ENCODE measurements around the gene TNS3. TPM values are rescaled to one million over a fixed set of nuclear protein-coding genes. Genes with fewer than 3 reads are reported as not detected.

Gene TNS3
- total and polyA plus RNA-seq, 10 of the 15 experiments (the other 5 are each of a cell fraction or from before 2014, with no cell fraction given): 0.27 to 2.7 (median 0.79) TPM

DNA sequence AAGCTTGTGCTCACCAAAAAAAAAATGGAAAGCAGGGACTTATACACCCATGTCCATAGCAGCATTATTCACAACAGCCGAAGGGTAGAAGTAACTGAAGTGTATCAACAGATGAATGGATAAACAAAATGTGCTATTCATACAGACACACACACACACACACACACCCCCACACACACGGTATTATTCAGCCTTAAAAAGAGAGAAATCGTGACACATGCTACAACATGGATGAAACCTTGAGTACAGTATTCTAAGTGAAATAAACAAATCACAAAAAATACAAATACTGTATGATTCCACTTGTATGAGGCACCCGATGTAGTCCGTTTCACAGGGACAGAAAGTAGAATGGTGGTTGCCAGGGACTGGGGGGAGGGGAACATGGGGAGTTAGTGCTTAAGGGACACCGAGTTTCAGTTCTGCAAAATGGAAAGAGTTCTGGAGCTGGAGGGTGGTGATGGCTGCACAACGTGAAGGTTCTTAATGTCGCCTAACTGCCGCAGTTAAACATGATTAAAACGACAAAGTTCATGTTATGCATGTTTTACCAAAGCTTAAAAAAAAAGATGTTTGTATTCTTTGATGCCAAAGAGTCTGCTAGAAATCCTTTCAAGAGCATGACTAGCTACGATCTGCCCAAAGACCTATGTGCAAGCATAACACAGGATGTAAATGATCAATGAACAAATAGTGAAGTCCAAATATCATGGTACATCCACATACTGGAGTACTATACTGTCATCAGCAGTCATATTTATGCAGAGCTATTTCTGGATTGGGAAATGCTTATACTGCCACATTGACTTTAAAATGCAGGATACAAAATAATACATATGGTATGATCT lies 7.2 kb downstream of the TNS3 start:
- ATAC-seq (peak; percentile 88), DNase-seq (ENCODE audit: low read depth, low spot score) (peak; percentile 56), FAIRE-seq (peak; percentile 91)
- H3K79me2 ChIP-seq (ENCODE audit: control insufficient read depth, insufficient read depth, low read length): no peaks in the 10 kb centered on the region
- in situ Hi-C loops (cut with MboI): no loop called here
- H3K4me1 ChIP-seq (ENCODE audit: control insufficient read depth, insufficient read depth, low read length): peaks cover 32% of the 10 kb centered on the region
- H3K4me2 ChIP-seq (ENCODE audit: control insufficient read depth, insufficient read depth): peak overlapping the region; percentile 74
- WGBS (ENCODE audit: insufficient coverage, insufficient replicate concordance, low lambda C conversion rate, missing lambda C conversion rate): under 1% methylated on average over 11 of the region's 11 CpGs
- SMC1A ChIA-PET (ENCODE audit: uncharacterized antibody, unreplicated experiment): interaction anchor here (1.2 to 1.8 kb wide), 3 partner anchors 10 to 29 kb away, joined by 4 read pairs; no protein-coding TSS in a partner anchor
- H3K9me3 ChIP-seq (replicated peaks; ENCODE audit: control insufficient read depth, insufficient read depth, low read length): no peaks in the 10 kb centered on the region
- H3K36me3 ChIP-seq (ENCODE audit: control insufficient read depth in 2 of 2, insufficient read depth in 2 of 2, low read length in 1 of 2): no peaks in the 10 kb centered on the region
- RAD21 ChIA-PET (ENCODE audit: unreplicated experiment): no interaction called here
- intact Hi-C loops (cut with micrococcal nuclease; ENCODE audit: unreplicated experiment): no loop called here
- no peak overlapping the region for H2AFZ ChIP-seq (ENCODE audit: control insufficient read depth, low read depth, low read length)
- POLR2A ChIA-PET: interaction anchor here (0.5 kb wide), 1 partner anchor 11 kb away, joined by 3 read pairs; no protein-coding TSS in a partner anchor
- no peak overlapping the region for H3K9ac ChIP-seq (ENCODE audit: control insufficient read depth, insufficient read depth, low read length)
- CTCF ChIA-PET: no interaction called here
- H3K27ac ChIP-seq (ENCODE audit: control insufficient read depth, insufficient read depth): no peak overlapping the region
- H3K4me3 ChIP-seq: no peak overlapping the region
- H4K20me1 ChIP-seq (ENCODE audit: control insufficient read depth, insufficient read depth): no peaks in the 10 kb centered on the region
- no peaks in the 10 kb centered on the region; a peak in 1 of 4 replicates for H3K27me3 ChIP-seq (replicated peaks in 1 of 2; ENCODE audit: control insufficient read depth in 2 of 2, insufficient read depth in 2 of 2, low read length in 1 of 2)
- no TSS peak for BruUV-seq (replicated peaks)
- TF ChIP-seq DPF2 (IDR thresholded peaks at IDR 0.05): peak; percentile 51; the same call in 1 of the 2 replicates
- TF ChIP-seq SIN3A (IDR thresholded peaks at IDR 0.05; ENCODE audit: low read depth, low read length): no peak
- TF ChIP-seq, protein P1, sequence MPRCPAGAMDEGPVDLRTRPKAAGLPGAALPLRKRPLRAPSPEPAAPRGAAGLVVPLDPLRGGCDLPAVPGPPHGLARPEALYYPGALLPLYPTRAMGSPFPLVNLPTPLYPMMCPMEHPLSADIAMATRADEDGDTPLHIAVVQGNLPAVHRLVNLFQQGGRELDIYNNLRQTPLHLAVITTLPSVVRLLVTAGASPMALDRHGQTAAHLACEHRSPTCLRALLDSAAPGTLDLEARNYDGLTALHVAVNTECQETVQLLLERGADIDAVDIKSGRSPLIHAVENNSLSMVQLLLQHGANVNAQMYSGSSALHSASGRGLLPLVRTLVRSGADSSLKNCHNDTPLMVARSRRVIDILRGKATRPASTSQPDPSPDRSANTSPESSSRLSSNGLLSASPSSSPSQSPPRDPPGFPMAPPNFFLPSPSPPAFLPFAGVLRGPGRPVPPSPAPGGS (IDR thresholded peaks at IDR 0.05; ENCODE audit: borderline replicate concordance, insufficient read depth, low read depth, low read length, poor library complexity, severe bottlenecking): peak; percentile 34
- 0 out of 2 replicates have a peak, but pooled peaks have one; percentile 44 for TF ChIP-seq NFIC (IDR thresholded peaks at IDR 0.05; ENCODE audit: low read depth, low read length)
- TF ChIP-seq, protein P2, sequence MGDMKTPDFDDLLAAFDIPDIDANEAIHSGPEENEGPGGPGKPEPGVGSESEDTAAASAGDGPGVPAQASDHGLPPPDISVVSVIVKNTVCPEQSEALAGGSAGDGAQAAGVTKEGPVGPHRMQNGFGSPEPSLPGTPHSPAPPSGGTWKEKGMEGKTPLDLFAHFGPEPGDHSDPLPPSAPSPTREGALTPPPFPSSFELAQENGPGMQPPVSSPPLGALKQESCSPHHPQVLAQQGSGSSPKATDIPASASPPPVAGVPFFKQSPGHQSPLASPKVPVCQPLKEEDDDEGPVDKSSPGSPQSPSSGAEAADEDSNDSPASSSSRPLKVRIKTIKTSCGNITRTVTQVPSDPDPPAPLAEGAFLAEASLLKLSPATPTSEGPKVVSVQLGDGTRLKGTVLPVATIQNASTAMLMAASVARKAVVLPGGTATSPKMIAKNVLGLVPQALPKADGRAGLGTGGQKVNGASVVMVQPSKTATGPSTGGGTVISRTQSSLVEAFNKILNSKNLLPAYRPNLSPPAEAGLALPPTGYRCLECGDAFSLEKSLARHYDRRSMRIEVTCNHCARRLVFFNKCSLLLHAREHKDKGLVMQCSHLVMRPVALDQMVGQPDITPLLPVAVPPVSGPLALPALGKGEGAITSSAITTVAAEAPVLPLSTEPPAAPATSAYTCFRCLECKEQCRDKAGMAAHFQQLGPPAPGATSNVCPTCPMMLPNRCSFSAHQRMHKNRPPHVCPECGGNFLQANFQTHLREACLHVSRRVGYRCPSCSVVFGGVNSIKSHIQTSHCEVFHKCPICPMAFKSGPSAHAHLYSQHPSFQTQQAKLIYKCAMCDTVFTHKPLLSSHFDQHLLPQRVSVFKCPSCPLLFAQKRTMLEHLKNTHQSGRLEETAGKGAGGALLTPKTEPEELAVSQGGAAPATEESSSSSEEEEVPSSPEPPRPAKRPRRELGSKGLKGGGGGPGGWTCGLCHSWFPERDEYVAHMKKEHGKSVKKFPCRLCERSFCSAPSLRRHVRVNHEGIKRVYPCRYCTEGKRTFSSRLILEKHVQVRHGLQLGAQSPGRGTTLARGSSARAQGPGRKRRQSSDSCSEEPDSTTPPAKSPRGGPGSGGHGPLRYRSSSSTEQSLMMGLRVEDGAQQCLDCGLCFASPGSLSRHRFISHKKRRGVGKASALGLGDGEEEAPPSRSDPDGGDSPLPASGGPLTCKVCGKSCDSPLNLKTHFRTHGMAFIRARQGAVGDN (IDR thresholded peaks at IDR 0.05): no peak
- peak; percentile 64 for TF ChIP-seq RUNX3 (IDR thresholded peaks at IDR 0.05; ENCODE audit: low read length)
- TF ChIP-seq PAX5 (IDR thresholded peaks at IDR 0.05; ENCODE audit: borderline replicate concordance, low read depth, low read length): 0 out of 2 replicates have a peak, but pooled peaks have one; percentile 38
- TF ChIP-seq MEF2A (IDR thresholded peaks at IDR 0.05; ENCODE audit: insufficient read depth, low read depth, low read length): 0 out of 2 replicates have a peak, but pooled peaks have one; percentile 13
- peak; percentile 25; the same call in 1 of the 2 replicates for TF ChIP-seq MTA2 (IDR thresholded peaks at IDR 0.05; ENCODE audit: low read depth)
- peak; percentile 96 for TF ChIP-seq SPI1 (IDR thresholded peaks at IDR 0.05; ENCODE audit: borderline replicate concordance, insufficient read depth, low read depth, low read length)
- TF ChIP-seq EED (IDR thresholded peaks at IDR 0.05; ENCODE audit: low read depth): peak; percentile 82
- no peak for TF ChIP-seq PAX8 (IDR thresholded peaks at IDR 0.05)
- TF ChIP-seq IKZF2 (IDR thresholded peaks at IDR 0.05): peak; percentile 66 to 81
- peak; percentile 57; the same call in 1 of the 2 replicates for TF ChIP-seq BCL11A (IDR thresholded peaks at IDR 0.05; ENCODE audit: low read depth, low read length)
- peak; percentile 47 for TF ChIP-seq IKZF1 (conservative IDR thresholded peaks at IDR 0.05)
- TF ChIP-seq ZNF217 (IDR thresholded peaks at IDR 0.05): no peak
- TF ChIP-seq IRF4 (IDR thresholded peaks at IDR 0.05; ENCODE audit: low read depth, low read length): peak; percentile 93
- TF ChIP-seq, protein P3, sequence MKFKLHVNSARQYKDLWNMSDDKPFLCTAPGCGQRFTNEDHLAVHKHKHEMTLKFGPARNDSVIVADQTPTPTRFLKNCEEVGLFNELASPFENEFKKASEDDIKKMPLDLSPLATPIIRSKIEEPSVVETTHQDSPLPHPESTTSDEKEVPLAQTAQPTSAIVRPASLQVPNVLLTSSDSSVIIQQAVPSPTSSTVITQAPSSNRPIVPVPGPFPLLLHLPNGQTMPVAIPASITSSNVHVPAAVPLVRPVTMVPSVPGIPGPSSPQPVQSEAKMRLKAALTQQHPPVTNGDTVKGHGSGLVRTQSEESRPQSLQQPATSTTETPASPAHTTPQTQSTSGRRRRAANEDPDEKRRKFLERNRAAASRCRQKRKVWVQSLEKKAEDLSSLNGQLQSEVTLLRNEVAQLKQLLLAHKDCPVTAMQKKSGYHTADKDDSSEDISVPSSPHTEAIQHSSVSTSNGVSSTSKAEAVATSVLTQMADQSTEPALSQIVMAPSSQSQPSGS (IDR thresholded peaks at IDR 0.05; ENCODE audit: low read length): 0 out of 2 replicates have a peak, but pooled peaks have one; percentile 35

Data from GM12878 (cell line).